ENCODE results near the gene COX7B. TPM values are rescaled to one million over a fixed set of nuclear protein-coding genes. Genes with fewer than 3 reads are reported as not detected.
"Not testable (repeated sequence)": the region's sequence is repeated elsewhere in the genome, so short reads cannot be mapped to it uniquely, and the experiment has no call there.

Gene COX7B, protein sequence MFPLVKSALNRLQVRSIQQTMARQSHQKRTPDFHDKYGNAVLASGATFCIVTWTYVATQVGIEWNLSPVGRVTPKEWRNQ
- total RNA-seq (2022) (309 and 326 TPM in 2 replicates), Bru-seq, nascent RNA (percentile 91 among the genes with signal in this experiment), BruChase-seq, experiment 1, labeled RNA remaining after a 6-hour chase (percentile 86 among the genes with signal in this experiment), BruChase-seq, experiment 2, labeled RNA remaining after a 2-hour chase (percentile 83 among the genes with signal in this experiment)
- long read RNA-seq, transcript COX7B-201 (4 exons, 605 nt), result minor isoform, 5 of 715 reads
- long read RNA-seq, transcript COX7B-203 (3 exons, 2,471 nt), result major isoform, 679 of 715 reads
- long read RNA-seq, partial matches to known transcripts, result 5 of 715 reads
- long read RNA-seq, other reads (novel, unspliced or antisense), result 22 of 715 reads

DNA sequence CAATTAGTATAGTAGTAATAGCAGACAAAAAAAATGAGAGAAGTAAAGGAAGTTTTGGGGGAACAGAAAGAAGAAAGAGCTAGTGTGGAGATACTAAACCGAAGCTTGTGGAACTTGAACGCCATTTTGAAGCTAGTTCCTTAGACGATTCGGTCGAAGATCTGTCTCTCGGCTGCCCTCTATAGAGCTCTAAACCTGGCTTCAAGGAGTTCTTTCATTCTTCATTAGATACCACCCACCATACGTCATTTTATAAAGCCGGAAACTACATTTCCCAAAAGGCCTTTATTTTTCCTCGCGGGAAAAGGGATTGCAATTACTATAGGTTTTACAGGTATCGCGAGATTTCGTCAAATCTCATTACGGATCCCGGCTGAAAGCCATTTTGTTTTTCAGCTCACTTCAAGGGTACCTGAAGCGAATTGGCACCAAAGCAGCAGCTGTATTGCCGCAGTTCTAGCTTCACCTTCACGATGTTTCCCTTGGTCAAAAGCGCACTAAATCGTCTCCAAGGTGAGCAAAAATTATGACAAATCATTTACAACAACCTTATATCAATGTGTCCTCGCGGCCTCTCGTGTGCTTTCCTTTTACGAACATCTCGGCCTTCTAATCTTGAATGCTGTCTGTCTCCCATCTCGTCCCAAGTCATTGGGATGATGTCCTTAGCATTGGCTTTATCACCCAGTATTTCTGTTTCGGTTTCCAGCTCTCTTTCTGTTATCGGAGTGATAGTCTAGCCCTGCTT is at the start of gene COX7B:
Gene COX7B (plus strand): TSS at position 388 of the 748 bp plus-strand sequence. CDS start 86 bp downstream, at position 474.
- Mint-ChIP-seq H3K27ac (ENCODE audit: unreplicated experiment) (peak within 1 kb of the TSS; percentile 93), H3K4me3 (ENCODE audit: low read depth, unreplicated experiment) (peak within 1 kb of the TSS; percentile 91), H3K27me3 (ENCODE audit: unreplicated experiment) (no peaks in the 10 kb centered on the region), H3K4me1 (ENCODE audit: low read depth, unreplicated experiment) (no peaks in the 10 kb centered on the region), H3K9me3 (ENCODE audit: low read depth, unreplicated experiment) (no peaks in the 10 kb centered on the region), H3K36me3 (ENCODE audit: insufficient read depth, unreplicated experiment) (peaks cover 64% of the 10 kb centered on the region)
- CTCF ChIA-PET, result interaction anchor here (0.8 to 1.5 kb wide), 7 partner anchors 11 to 221 kb away, joined by 3 to 11 read pairs (median 6); partner anchors contain the start of genes ATP7A and PGK1
- peak; percentile 75 for DNase-seq
- TF ChIP-seq, protein P1, sequence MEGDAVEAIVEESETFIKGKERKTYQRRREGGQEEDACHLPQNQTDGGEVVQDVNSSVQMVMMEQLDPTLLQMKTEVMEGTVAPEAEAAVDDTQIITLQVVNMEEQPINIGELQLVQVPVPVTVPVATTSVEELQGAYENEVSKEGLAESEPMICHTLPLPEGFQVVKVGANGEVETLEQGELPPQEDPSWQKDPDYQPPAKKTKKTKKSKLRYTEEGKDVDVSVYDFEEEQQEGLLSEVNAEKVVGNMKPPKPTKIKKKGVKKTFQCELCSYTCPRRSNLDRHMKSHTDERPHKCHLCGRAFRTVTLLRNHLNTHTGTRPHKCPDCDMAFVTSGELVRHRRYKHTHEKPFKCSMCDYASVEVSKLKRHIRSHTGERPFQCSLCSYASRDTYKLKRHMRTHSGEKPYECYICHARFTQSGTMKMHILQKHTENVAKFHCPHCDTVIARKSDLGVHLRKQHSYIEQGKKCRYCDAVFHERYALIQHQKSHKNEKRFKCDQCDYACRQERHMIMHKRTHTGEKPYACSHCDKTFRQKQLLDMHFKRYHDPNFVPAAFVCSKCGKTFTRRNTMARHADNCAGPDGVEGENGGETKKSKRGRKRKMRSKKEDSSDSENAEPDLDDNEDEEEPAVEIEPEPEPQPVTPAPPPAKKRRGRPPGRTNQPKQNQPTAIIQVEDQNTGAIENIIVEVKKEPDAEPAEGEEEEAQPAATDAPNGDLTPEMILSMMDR (IDR thresholded peaks at IDR 0.05; ENCODE audit: unreplicated experiment), result no peak
- intact Hi-C loops (cut with micrococcal nuclease; ENCODE audit: unreplicated experiment), result loop anchor here (5.0 kb wide), 1 partner anchor 232 kb away; no protein-coding TSS in a partner anchor
- BruUV-seq (replicated peaks), result no TSS peak

DNA sequence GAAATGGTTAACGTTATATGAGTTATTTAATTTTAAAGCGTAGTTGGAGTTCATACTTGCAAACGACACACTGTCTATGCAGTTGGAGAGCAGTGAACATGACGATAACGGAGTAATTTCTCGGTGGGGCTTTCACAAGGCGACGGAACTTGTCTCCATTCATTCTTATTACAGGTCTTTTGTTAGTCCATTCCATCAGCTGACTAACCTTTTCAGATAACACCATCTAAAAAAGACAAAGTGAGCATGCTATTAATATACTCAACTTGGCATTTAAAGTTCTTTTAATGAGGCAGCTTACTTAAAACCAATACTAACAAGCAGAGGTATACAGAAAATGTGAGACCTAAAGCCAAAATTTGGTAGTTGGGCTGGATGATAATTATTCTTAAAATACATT is 23.9 kb upstream of the COX7B start:
- TF ChIP-seq, protein P1 (IDR thresholded peaks at IDR 0.05; ENCODE audit: unreplicated experiment), result no peak
- Mint-ChIP-seq H3K27ac (ENCODE audit: unreplicated experiment) (no peak overlapping the region), H3K36me3 (ENCODE audit: insufficient read depth, unreplicated experiment) (peaks cover 9% of the 10 kb centered on the region), H3K4me1 (ENCODE audit: low read depth, unreplicated experiment) (no peaks in the 10 kb centered on the region), H3K4me3 (ENCODE audit: low read depth, unreplicated experiment) (no peak overlapping the region), H3K9me3 (ENCODE audit: low read depth, unreplicated experiment) (no peaks in the 10 kb centered on the region), H3K27me3 (ENCODE audit: unreplicated experiment) (no peaks in the 10 kb centered on the region)
- no peak for DNase-seq
- CTCF ChIA-PET, result interaction anchor here (0.6 kb wide), 1 partner anchor 18 kb away, joined by 3 read pairs; no protein-coding TSS in a partner anchor
- intact Hi-C loops (cut with micrococcal nuclease; ENCODE audit: unreplicated experiment), result no loop called here
- BruUV-seq (replicated peaks), result no TSS peak

DNA sequence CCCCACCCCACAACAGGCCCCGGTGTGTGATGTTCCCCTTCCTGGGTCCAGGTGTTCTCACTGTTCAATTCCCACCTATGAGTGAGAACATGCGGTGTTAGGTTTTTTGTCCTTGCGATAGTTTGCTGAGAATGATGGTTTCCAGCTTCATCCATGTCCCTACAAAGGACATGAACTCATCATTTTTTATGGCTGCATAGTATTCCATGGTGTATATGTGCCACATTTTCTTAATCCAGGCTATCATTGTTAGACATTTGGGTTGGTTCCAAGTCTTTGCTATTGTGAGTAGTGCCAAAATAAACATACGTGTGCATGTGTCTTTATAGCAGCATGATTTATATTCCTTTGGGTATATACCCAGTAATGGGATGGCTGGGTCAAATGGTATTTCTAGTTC is 17.9 kb upstream of the COX7B start:
- BruUV-seq (replicated peaks); H3K4me1 Mint-ChIP-seq (ENCODE audit: low read depth, unreplicated experiment); H3K4me3 Mint-ChIP-seq (ENCODE audit: low read depth, unreplicated experiment); DNase-seq; H3K9me3 Mint-ChIP-seq (ENCODE audit: low read depth, unreplicated experiment); H3K27ac Mint-ChIP-seq (ENCODE audit: unreplicated experiment); H3K36me3 Mint-ChIP-seq (ENCODE audit: insufficient read depth, unreplicated experiment); intact Hi-C loops (cut with micrococcal nuclease; ENCODE audit: unreplicated experiment); H3K27me3 Mint-ChIP-seq (ENCODE audit: unreplicated experiment): not testable (repeated sequence)
- CTCF ChIA-PET, result interaction anchor here (0.6 kb wide), 1 partner anchor 94 kb away, joined by 3 read pairs; no protein-coding TSS in a partner anchor

DNA sequence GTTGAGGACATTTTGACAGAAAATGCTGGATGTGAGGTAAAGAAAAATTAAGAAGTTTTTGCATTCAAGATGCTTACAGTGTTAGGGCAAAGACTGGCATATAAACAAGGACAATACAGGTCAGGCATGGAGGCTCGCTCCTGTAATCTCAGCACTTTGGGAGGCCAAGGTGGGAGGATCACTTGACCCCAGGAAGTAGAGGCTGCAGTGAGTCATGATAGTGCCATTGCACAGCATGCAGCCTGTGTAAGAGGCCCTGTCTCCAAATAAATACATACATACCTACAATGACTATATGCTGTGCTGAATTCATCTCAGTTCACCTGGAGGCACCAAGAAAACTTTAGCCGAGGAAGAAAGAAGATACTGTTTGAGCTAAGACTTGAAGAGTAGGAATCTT is 6.4 kb upstream of the COX7B start:
- intact Hi-C loops (cut with micrococcal nuclease; ENCODE audit: unreplicated experiment), result no loop called here
- peaks cover 39% of the 10 kb centered on the region for H3K36me3 Mint-ChIP-seq (ENCODE audit: insufficient read depth, unreplicated experiment)
- peaks cover 2% of the 10 kb centered on the region for H3K9me3 Mint-ChIP-seq (ENCODE audit: low read depth, unreplicated experiment)
- H3K27me3 Mint-ChIP-seq (ENCODE audit: unreplicated experiment), result no peaks in the 10 kb centered on the region
- peaks cover 9% of the 10 kb centered on the region for H3K4me1 Mint-ChIP-seq (ENCODE audit: low read depth, unreplicated experiment)
- no TSS peak for BruUV-seq (replicated peaks)
- TF ChIP-seq, protein P1 (IDR thresholded peaks at IDR 0.05; ENCODE audit: unreplicated experiment), result no peak
- peak overlapping the region; percentile 98 for H3K4me3 Mint-ChIP-seq (ENCODE audit: low read depth, unreplicated experiment)
- no peak for DNase-seq
- H3K27ac Mint-ChIP-seq (ENCODE audit: unreplicated experiment), result peak overlapping the region; percentile 67
- CTCF ChIA-PET, result no interaction called here

Measured in Calu3 (cell line).